Activated naive CD8-positive, alpha-beta T cell treated with anti-CD3 and anti-CD28 coated beads for 36 hours (primary cell): ENCODE results near the gene SNCAIP. TPM values are rescaled to one million over a fixed set of nuclear protein-coding genes. Genes with fewer than 3 reads are reported as not detected.
"Not testable (repeated sequence)": the region's sequence is repeated elsewhere in the genome, so short reads cannot be mapped to it uniquely, and the experiment has no call there.

ENCODE experiments used
- DNase-seq: peaks from one replicate; pipeline ENCODE4 v3.0.0; 2021
- H3K27ac Mint-ChIP-seq: one replicate; pipeline ENCODE4 v1.8.0; 2022; ENCODE audit warnings: mild to moderate bottlenecking, moderate library complexity, mixed read lengths
- H3K27me3 Mint-ChIP-seq: one replicate; pipeline ENCODE4 v1.8.0; 2022; ENCODE audit warnings: mild to moderate bottlenecking, mixed read lengths
- H3K36me3 Mint-ChIP-seq: one replicate; pipeline ENCODE4 v1.8.0; 2021; ENCODE audit warnings: mild to moderate bottlenecking, mixed read lengths
- H3K4me1 Mint-ChIP-seq: one replicate; pipeline ENCODE4 v1.8.0; 2021; ENCODE audit warnings: mixed read lengths
- H3K4me3 Mint-ChIP-seq: one replicate; pipeline ENCODE4 v1.8.0; 2022; ENCODE audit warnings: mild to moderate bottlenecking, moderate library complexity, mixed read lengths
- H3K9me3 Mint-ChIP-seq: one replicate; pipeline ENCODE4 v1.8.0; 2022; ENCODE audit warnings: mixed read lengths
- total RNA-seq, 2 experiments: library from RNA; stranded (reverse); gene quantifications; one replicate each; pipeline ENCODE4 v1.2.3, GENCODE V29; 2021

The SNCAIP gene
- total RNA-seq, 2 experiments from 2014 or later, result not detected

DNA sequence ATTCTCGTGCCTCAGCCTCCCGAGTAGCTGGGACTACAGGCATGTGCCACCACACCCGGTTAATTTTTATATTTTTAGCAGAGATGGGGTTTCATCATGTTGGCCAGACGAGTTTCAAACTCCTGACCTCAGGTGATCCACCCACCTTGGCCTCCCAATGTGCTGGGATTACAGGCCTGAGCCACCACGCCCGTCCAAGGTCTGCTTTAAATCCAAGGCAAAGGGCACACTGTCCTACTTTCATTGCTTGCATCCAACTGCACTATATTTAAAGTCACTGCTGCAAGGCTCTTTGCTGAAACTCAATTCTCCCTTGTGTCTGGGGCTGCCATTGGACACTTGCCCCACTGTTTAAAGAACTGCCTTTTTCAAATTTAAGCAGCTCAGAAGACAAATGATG is 174.6 kb downstream of the SNCAIP start:
- not testable (repeated sequence) for H3K9me3 Mint-ChIP-seq, H3K4me3 Mint-ChIP-seq, H3K27me3 Mint-ChIP-seq, DNase-seq, H3K4me1 Mint-ChIP-seq, H3K36me3 Mint-ChIP-seq, H3K27ac Mint-ChIP-seq

- no peak overlapping the region for H3K4me3 Mint-ChIP-seq
- H3K36me3 Mint-ChIP-seq, result no peaks in the 10 kb centered on the region
- DNase-seq, result no peak
- no peak overlapping the region for H3K27ac Mint-ChIP-seq
- H3K27me3 Mint-ChIP-seq, result no peaks in the 10 kb centered on the region
- H3K4me1 Mint-ChIP-seq, result no peaks in the 10 kb centered on the region
- H3K9me3 Mint-ChIP-seq, result no peaks in the 10 kb centered on the region
Observed at GRCh38 chr5:122490718-122491117, 178.7 kb downstream of the SNCAIP start.

DNA sequence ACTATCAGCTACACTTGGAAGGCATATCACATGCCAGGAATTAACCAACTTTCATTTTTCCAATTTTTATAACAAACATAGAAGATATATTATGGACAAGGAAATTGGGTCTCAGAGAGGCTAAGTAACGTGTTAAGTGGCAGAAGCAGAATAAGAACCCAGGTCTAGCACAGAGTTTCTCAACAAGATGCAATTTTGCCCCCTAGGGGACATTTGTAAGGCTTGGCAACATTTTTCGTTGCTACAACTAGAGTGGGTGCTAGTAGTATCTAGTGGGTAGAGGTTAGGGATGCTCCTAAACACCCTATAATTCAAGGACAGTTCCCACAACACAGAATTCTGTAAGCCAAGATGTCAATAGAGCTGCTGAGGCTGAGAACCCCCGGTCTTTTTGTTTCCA is 180.6 kb downstream of the SNCAIP start:
- DNase-seq, result no peak
- Mint-ChIP-seq H3K4me3 (no peak overlapping the region), H3K36me3 (no peaks in the 10 kb centered on the region), H3K27ac (no peak overlapping the region), H3K9me3 (no peaks in the 10 kb centered on the region), H3K27me3 (no peaks in the 10 kb centered on the region), H3K4me1 (no peaks in the 10 kb centered on the region)

DNA sequence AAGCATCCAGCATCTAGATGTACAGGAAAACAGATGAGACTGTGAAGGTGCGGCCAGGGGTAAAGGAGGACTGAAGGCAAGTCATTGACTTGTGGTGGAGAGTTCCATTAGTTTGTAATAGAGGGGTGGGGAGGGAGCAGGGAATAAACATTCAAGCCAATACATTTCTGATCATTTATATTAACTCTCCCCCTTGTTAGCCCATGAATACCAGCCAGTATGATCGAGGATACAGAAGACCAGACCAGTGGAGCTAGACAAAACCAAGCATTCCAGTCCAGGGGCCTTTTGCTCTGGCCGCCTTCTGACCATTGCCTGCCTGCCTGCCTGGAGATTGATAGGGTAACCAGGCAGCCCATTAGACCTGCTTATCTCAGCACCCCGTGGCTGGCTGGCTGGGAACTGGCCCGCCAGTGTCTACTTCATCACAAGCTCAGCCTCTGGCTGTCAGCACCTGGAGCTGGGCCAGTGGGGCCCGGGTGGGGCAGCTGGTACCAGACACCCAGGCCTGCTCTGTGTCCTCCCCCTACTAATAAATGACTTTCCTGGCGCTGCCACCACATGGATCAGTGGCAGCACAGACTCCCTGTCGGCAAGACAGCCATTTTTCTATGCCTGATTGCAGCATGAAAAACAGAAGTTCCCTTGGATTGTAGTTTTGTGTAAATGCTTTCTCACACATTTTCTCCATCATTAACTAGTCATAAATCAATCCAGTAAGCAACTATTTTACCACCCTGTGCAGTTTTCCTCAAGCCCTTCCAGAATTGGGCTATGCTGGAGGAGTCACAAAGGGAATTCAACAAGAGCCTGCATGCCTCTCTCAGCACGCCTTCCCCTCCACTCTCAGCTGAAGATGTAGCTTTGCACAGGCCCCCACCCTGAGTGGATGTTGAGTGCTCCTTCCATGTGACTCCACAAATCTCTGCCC is 181.3 kb downstream of the SNCAIP start:
- Mint-ChIP-seq H3K9me3 (no peaks in the 10 kb centered on the region), H3K4me3 (no peak overlapping the region), H3K27ac (no peak overlapping the region), H3K4me1 (no peaks in the 10 kb centered on the region), H3K27me3 (no peaks in the 10 kb centered on the region), H3K36me3 (no peaks in the 10 kb centered on the region)
- no peak for DNase-seq

DNA sequence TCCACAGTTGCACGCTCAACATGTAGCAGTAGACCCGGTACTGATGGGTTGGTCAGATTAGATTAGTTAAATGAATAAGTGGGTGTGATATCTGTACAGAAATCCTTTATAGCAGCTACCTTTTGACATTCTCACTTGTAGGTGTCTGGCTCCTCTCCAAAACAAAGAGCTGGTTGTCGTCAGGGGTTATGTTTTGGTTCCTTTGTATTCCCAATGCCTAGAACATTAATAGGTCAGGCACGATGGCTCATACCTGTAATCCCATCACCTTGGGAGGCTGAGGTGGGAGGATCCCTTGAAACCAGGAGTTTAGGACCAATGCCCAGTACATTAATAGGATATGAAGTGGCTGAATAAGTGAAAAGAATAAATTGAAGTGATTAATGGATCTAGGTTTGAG is 182.1 kb downstream of the SNCAIP start:
- DNase-seq, result no peak
- H3K27ac Mint-ChIP-seq, result no peak overlapping the region
- no peaks in the 10 kb centered on the region for H3K4me1 Mint-ChIP-seq
- no peaks in the 10 kb centered on the region for H3K27me3 Mint-ChIP-seq
- no peaks in the 10 kb centered on the region for H3K9me3 Mint-ChIP-seq
- no peak overlapping the region for H3K4me3 Mint-ChIP-seq
- no peaks in the 10 kb centered on the region for H3K36me3 Mint-ChIP-seq

DNA sequence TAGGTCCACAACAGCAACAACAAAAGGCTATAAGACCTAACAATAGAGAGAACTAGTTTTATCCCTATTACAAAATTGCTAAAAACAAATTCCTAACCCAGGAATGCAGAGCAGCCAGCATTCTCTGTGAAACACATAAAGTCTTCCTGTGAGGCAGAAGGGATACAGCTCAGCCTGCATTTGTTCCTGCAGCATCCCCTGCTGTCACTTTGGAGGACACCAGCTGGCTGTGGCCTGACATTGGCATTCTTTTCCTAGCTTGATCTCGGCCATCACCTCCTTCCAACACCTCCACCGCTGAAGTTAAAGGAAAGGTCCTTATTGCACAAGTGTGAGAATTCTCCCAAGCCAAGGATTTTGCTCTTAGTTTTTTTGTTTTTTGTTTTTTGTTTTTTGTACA is 186.1 kb downstream of the SNCAIP start:
- Mint-ChIP-seq H3K27ac (no peak overlapping the region), H3K27me3 (no peaks in the 10 kb centered on the region), H3K4me3 (no peak overlapping the region), H3K36me3 (no peaks in the 10 kb centered on the region), H3K4me1 (no peaks in the 10 kb centered on the region), H3K9me3 (no peaks in the 10 kb centered on the region)
- no peak for DNase-seq

DNA sequence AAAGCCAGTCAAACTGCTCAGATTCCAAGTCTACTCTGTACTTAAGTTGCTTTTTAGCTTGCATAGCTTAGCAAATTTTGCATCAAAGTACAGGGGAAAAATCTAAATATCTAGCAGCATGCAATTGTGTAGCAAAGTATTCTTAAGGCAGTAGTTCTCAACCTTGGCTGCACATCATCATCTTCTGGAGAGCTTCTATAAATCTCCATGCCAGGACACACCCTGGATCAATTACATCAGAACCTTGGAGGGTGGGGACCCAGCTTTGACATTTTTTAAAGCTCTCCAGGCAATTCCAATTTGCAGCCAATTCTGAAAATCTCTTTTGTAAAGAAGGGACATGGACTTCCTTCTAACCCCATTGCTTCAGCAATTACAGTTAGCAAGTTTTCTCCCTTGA is 187.5 kb downstream of the SNCAIP start:
- Mint-ChIP-seq H3K27me3 (no peaks in the 10 kb centered on the region), H3K4me1 (no peaks in the 10 kb centered on the region), H3K9me3 (no peaks in the 10 kb centered on the region), H3K4me3 (no peak overlapping the region), H3K36me3 (no peaks in the 10 kb centered on the region), H3K27ac (no peak overlapping the region)
- DNase-seq, result no peak

DNA sequence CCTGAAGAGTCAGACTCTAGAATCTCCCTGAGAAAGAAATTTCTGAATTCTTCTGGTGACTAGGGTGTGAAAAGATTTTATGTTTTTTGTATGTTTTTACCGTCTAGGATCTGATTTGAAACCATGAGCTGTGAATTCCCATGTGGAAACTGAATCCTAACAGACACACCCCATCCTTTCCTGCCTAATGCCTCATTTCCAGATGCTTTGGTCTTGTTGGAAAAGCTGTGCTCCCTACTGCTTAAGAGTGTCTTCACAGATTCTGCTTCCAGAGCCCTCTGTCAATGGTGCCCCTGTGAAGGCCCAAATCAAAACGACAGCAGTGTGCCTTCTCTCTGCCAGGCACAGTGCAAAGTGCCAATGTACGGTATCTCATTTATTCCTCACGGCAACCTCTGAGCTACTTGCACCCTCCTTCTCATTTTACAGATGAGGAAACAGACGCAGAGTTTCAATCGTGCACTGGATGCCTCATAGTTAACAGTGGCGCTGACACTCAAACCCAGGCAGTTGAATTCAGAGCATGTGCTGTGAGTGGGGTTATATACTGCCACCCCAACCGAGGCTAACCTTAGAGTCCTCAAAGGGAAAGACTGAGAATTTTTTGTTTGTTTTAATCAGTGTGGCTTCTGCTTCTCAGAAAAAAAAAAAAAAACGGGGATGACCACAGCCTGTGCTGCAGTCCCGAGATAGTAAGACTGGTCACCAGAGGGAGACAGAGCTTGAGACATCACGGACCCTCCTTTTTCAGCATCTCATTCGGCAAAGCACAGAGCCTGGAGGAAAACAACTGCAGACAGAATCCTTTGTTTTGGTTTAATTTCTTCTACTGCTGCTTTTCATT is 188.4 kb downstream of the SNCAIP start:
- no peak for DNase-seq
- no peak overlapping the region for H3K4me3 Mint-ChIP-seq
- no peaks in the 10 kb centered on the region for H3K27me3 Mint-ChIP-seq
- no peaks in the 10 kb centered on the region for H3K9me3 Mint-ChIP-seq
- no peaks in the 10 kb centered on the region for H3K4me1 Mint-ChIP-seq
- H3K27ac Mint-ChIP-seq, result no peak overlapping the region
- no peaks in the 10 kb centered on the region for H3K36me3 Mint-ChIP-seq

DNA sequence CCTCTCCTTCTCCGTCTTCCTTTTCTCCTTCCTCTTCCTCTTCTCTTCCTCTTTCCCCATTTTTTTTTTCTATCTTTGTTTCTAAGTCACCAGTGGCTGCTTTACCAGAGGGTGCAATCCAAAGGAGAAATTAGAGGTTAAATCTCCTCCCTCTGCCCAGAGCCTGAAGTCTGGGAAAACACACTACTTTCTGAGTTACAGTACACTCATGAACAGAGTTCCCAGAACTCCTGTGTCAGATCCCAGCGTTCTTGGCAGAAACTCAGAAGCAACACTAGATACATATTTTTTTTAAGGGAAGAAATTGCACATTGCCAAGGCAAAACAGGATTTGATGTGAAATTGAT is 189.0 kb downstream of the SNCAIP start:
- H3K4me1 Mint-ChIP-seq, result no peaks in the 10 kb centered on the region
- no peak overlapping the region for H3K27ac Mint-ChIP-seq
- H3K36me3 Mint-ChIP-seq, result no peaks in the 10 kb centered on the region
- no peak for DNase-seq
- H3K27me3 Mint-ChIP-seq, result no peaks in the 10 kb centered on the region
- no peaks in the 10 kb centered on the region for H3K9me3 Mint-ChIP-seq
- no peak overlapping the region for H3K4me3 Mint-ChIP-seq

DNA sequence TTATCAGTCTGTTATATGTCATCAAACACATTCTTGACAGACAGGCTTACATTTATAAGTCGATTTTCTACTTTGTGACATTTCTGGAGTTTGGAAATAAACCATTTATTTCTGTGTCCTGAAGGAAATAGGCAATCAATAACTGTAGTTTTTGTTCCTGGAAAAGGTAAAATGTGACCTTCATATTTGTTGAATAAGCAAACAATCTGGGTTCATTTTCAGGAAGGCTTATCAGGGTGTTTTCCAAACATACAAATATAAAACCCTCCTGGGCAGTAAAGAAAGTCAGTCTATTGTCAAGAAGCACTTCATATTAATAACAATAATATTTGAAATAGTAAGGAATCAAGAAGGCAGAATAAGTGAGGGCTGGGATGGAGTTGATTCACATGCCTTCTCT is 195.0 kb downstream of the SNCAIP start:
- no peak overlapping the region for H3K27ac Mint-ChIP-seq
- H3K4me3 Mint-ChIP-seq, result no peak overlapping the region
- DNase-seq, result no peak
- H3K9me3 Mint-ChIP-seq, result no peaks in the 10 kb centered on the region
- no peaks in the 10 kb centered on the region for H3K27me3 Mint-ChIP-seq
- H3K36me3 Mint-ChIP-seq, result no peaks in the 10 kb centered on the region
- no peaks in the 10 kb centered on the region for H3K4me1 Mint-ChIP-seq

GRCh38 chr5:122507581-122507980 is 195.5 kb downstream of the SNCAIP start:
- no peak overlapping the region for H3K4me3 Mint-ChIP-seq
- H3K4me1 Mint-ChIP-seq, result no peaks in the 10 kb centered on the region
- H3K36me3 Mint-ChIP-seq, result no peaks in the 10 kb centered on the region
- no peaks in the 10 kb centered on the region for H3K27me3 Mint-ChIP-seq
- H3K27ac Mint-ChIP-seq, result no peak overlapping the region
- no peaks in the 10 kb centered on the region for H3K9me3 Mint-ChIP-seq
- DNase-seq, result no peak

GRCh38 chr5:122508623-122509022 is 196.6 kb downstream of the SNCAIP start:
- Mint-ChIP-seq H3K9me3 (no peaks in the 10 kb centered on the region), H3K4me3 (no peak overlapping the region), H3K4me1 (no peaks in the 10 kb centered on the region), H3K36me3 (no peaks in the 10 kb centered on the region), H3K27ac (no peak overlapping the region), H3K27me3 (no peaks in the 10 kb centered on the region)
- no peak for DNase-seq

Other genes starting within 250 kb of the SNCAIP start
- not detected for gene LOX, start 234.0 kb upstream of the SNCAIP start, total RNA-seq
- gene ZNF474, start 182.7 kb upstream of the SNCAIP start, total RNA-seq, result under 1 TPM in 1 of 2 experiments, not detected in 1; 0.28 TPM